NCI-H2029 (cell line): ENCODE results near the gene BCL2L13.
"Not testable (repeated sequence)": the region's sequence is repeated elsewhere in the genome, so short reads cannot be mapped to it uniquely, and the experiment has no call there.

Source experiments
- DNase-seq: peaks from one replicate; lab custom pipeline; 2025; lab: John Stamatoyannopoulos, UW

The BCL2L13 gene

GRCh38 chr22:17637490-17638181 is 921 bp upstream of the BCL2L13 start:
- DNase-seq, result peak; percentile 34

- no peak for DNase-seq
Observed at GRCh38 chr22:17638182-17638431, 450 bp upstream of the BCL2L13 start.

GRCh38 chr22:17639247-17639741 is 737 bp downstream of the BCL2L13 start:
- DNase-seq, result peak; percentile 41

- DNase-seq, result no peak
Observed at GRCh38 chr22:17641269-17641668, 2.7 kb downstream of the BCL2L13 start.

GRCh38 chr22:17642357-17642756 is 3.8 kb downstream of the BCL2L13 start:
- DNase-seq, result not testable (repeated sequence)

- DNase-seq, result no peak
Observed at GRCh38 chr22:17647452-17647851, 8.9 kb downstream of the BCL2L13 start.

GRCh38 chr22:17647991-17648390 is 9.4 kb downstream of the BCL2L13 start:
- DNase-seq, result no peak

GRCh38 chr22:17648569-17648968 is 10.0 kb downstream of the BCL2L13 start:
- no peak for DNase-seq

GRCh38 chr22:17655289-17655688 is 16.7 kb downstream of the BCL2L13 start:
- DNase-seq, result no peak

- no peak for DNase-seq
Observed at GRCh38 chr22:17656870-17657395, 18.4 kb downstream of the BCL2L13 start.

GRCh38 chr22:17664414-17665055 is 26.0 kb downstream of the BCL2L13 start:
- no peak for DNase-seq

- no peak for DNase-seq
Observed at GRCh38 chr22:17665248-17665647, 26.7 kb downstream of the BCL2L13 start.

- DNase-seq, result no peak
Observed at GRCh38 chr22:17665854-17666253, 27.3 kb downstream of the BCL2L13 start.

- DNase-seq, result not testable (repeated sequence)
Observed at GRCh38 chr22:17671521-17672092, 33.0 kb downstream of the BCL2L13 start.

- DNase-seq, result no peak
Observed at GRCh38 chr22:17672417-17672991, 33.9 kb downstream of the BCL2L13 start.

- DNase-seq, result no peak
Observed at GRCh38 chr22:17674152-17674551, 35.6 kb downstream of the BCL2L13 start.

- no peak for DNase-seq
Observed at GRCh38 chr22:17675584-17675983, 37.0 kb downstream of the BCL2L13 start.

GRCh38 chr22:17678817-17679385 is 40.3 kb downstream of the BCL2L13 start:
- DNase-seq, result no peak

- no peak for DNase-seq
Observed at GRCh38 chr22:17684245-17684644, 45.7 kb downstream of the BCL2L13 start.

- no peak for DNase-seq
Observed at GRCh38 chr22:17692841-17693240, 54.3 kb downstream of the BCL2L13 start.

- DNase-seq, result no peak
Observed at GRCh38 chr22:17694193-17694592, 55.6 kb downstream of the BCL2L13 start.

GRCh38 chr22:17694752-17695151 is 56.2 kb downstream of the BCL2L13 start:
- no peak for DNase-seq

- DNase-seq, result no peak
Observed at GRCh38 chr22:17695986-17696385, 57.4 kb downstream of the BCL2L13 start.
